ENCODE measurements around the gene PHEX.
A peak's percentile ranks its signal among the peaks of the same experiment; 100 is the strongest.

The PHEX gene

DNA sequence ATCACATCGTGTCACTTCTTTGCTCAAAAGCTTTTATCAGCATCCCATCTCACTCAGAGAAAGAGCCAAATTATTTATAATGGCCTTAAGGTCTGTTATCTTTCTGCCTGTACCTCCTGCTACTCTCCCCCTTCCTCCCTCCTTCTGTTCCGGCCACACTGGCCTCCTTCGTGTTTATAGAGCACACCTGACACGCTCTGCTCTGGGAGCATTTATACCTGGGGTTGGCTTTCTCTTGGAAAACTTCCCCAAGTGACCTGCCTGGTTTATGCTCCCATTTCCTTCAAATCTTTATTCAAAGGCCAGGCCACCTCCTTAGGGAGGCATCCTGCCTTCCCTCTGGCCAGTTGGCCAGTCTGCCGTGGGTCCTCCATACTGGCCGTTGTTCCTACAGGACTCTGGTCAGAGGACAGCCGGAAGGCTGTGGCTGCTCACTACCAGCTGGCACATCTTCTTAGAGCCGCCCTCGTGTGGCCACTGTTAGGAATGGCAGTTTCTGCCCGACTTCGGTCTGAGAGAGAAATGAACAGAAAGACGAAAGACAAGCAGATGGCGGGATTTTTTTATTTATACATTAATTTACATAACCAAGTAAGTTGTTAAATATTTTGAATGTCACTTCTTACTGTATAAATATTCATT, 160.4 kb downstream of the PHEX start:
- H3K4me3 Mint-ChIP-seq, result peak overlapping the region; percentile 58 to 75
- H3K9me3 Mint-ChIP-seq, result no peaks in the 10 kb centered on the region
- no peak for ATAC-seq
- H3K27me3 Mint-ChIP-seq, result no peaks in the 10 kb centered on the region
- peak overlapping the region; percentile 85 to 89 for H3K27ac Mint-ChIP-seq
- DNase-seq, result peak; percentile 36 to 54
- H3K4me1 Mint-ChIP-seq, result peaks cover 18% of the 10 kb centered on the region

DNA sequence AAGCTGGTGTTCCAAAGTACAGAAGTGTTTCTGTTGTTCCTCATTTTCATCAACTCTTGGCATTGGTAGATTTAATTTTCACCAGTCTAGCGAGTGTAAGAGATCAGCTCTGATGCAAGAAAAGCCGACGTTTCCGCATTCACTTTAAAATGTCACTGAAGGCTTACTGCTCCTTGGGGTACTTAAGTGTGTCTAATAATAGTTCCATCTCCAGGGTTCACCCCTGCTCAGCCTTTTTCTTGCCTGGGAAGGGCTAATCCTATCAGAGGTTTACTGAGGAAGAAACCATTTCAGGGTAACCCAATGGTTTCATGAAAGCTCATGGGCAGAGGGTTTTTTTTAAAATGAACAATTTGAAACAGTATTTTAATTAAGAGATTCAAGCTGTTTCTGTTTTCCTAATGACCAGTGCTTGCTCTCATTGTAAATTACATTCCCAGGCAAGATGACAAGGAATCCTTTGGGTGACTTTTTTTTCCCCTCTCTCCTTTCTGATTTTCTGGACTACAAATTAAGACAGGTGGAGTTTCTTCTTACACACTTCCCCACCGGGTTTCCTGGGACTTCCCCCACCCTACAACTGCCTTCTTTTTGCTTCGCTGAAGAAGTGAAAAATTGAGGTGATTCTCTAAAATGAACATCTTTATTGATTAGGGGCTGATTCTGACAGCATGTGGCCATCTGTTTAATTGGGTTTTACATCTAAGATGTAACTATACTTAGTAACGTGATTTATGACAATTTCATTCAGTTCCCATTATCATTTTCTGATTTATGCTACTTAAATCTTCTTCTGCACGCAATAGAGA, 161.9 kb downstream of the PHEX start:
- Mint-ChIP-seq H3K27ac (no peak overlapping the region), H3K27me3 (no peaks in the 10 kb centered on the region), H3K4me3 (no peak overlapping the region), H3K9me3 (no peaks in the 10 kb centered on the region), H3K4me1 (peaks cover 18% of the 10 kb centered on the region)
- no peak for ATAC-seq
- DNase-seq, result no peak

DNA sequence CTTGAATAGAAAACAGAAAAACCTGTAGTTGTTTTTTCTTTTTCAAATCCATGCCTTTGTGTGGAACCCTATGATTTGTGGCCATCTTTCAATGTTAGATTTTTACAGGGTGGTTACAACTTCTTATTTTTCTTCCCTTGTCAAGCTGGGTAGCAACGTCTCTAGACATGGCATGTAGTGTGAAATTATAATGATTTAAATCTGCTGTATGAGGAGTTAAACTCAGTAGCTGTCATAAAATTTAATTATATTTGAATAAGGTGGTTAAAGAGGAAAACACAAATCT, 162.5 kb downstream of the PHEX start:
- ATAC-seq (no peak), DNase-seq (no peak)
- no peaks in the 10 kb centered on the region for H3K27me3 Mint-ChIP-seq
- H3K4me3 Mint-ChIP-seq, result no peak overlapping the region
- H3K4me1 Mint-ChIP-seq, result peaks cover 18% of the 10 kb centered on the region
- no peak overlapping the region for H3K27ac Mint-ChIP-seq
- no peaks in the 10 kb centered on the region for H3K9me3 Mint-ChIP-seq

DNA sequence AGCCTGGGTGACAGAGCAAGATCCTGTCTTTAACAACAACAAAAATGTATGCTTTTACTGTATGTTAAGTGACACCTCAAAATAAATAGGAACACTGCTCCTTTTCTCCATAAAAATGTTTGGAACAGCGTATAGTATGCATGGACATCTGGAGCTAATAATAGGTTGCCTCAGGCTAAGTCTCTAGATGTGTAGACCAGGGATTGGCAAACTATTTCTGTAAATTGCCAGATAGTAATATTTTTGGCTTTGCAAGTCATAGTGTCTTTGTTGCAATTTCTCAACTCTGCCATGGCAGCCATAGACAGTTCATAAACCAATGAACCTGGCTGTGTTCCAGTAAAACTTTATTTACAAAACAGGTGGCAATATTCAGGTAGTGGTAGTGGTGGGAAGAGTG, 164.0 kb downstream of the PHEX start:
- peaks cover 18% of the 10 kb centered on the region for H3K4me1 Mint-ChIP-seq

DNA sequence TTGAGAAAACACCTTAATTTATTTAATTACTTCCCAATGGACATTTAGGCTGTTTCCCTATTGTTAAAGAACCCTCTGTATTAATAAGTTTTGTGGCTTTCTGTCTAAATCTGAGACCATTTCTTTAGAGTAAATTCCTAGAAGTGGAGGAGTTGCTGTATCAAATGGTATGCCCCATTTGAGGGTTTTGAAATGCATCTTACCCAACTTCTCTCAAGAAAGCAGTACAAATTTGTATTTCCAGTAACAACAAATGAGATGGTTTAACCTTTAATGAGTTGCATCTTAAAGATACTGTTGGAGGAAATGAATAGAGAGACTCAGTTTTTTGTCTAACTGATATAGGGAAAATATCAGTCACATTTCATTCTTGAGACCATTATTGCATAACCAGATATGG, 170.1 kb downstream of the PHEX start:
- Mint-ChIP-seq H3K9me3 (no peaks in the 10 kb centered on the region), H3K27ac (no peak overlapping the region), H3K27me3 (no peaks in the 10 kb centered on the region), H3K4me3 (no peak overlapping the region), H3K4me1 (peaks cover 2% of the 10 kb centered on the region)
- DNase-seq (no peak), ATAC-seq (no peak)

More for the DNA sequence above, 164.0 kb downstream of the PHEX start:
- Mint-ChIP-seq H3K9me3 (no peaks in the 10 kb centered on the region), H3K4me3 (no peak overlapping the region), H3K27ac (no peak overlapping the region), H3K27me3 (no peaks in the 10 kb centered on the region)
- DNase-seq, result no peak
- no peak for ATAC-seq

DNA sequence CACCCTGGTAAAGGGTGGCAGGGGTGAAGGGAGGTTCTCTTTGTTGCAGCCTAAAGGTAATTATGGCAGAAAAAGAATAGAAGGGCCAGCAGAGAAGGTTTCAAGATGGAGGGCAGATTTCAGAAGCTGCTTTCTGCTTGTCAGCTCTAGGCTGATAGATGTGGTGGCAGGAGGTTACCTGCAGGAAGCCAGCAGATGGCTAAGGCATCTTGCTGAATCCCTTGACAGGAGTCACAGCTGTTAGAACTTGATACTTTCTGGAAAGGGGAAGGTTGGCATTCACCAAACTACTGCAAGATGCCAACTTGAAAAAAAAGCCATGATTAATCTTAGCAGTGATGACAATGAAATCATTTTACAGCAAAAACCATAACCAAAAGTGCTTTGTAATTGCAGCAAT, 171.1 kb downstream of the PHEX start:
- Mint-ChIP-seq H3K4me1 (no peaks in the 10 kb centered on the region), H3K4me3 (no peak overlapping the region), H3K27me3 (no peaks in the 10 kb centered on the region), H3K27ac (no peak overlapping the region), H3K9me3 (no peaks in the 10 kb centered on the region)
- ATAC-seq (no peak), DNase-seq (no peak)

DNA sequence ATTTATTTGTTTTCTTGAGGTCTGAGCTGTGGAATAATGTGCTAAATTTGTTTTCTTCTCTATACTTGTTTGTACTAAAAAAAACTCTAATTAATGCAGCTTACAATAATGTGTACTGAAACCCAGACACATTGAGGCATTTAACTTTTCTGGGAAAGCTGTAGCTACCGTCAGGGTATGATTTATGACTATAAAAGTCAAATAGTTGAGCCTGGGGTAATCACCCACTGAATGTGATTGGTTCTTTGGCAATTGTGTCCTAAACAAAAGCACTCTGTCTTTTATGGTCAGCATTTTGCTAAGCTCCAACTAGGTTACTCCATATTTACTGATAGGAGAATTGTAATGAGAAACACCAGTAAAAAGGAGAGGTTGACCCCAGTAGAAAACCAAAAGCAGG, 174.7 kb downstream of the PHEX start:
- no peaks in the 10 kb centered on the region for H3K27me3 Mint-ChIP-seq
- H3K9me3 Mint-ChIP-seq, result no peaks in the 10 kb centered on the region
- H3K4me3 Mint-ChIP-seq, result no peak overlapping the region
- no peaks in the 10 kb centered on the region for H3K4me1 Mint-ChIP-seq
- ATAC-seq (no peak), DNase-seq (no peak)
- H3K27ac Mint-ChIP-seq, result no peak overlapping the region

DNA sequence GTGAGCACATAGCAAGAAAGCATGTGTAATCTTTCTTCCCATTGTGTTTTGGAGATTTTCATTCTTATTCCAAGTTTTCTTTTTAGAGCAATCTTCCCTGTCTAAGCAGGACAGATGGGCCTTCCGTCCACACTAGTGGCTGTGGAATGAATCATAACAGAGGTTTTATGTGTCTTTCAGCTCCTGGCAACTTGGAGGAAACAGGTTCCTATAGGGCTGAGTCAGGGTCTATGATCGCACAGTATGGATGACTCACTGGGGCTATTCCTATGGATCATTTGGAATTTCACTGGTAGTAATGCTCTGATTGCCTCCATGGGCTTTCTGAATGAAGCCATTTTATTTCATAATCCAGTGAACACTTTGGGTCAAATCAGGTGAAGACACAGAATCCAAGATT, 188.8 kb downstream of the PHEX start:
- H3K4me3 Mint-ChIP-seq, result no peak overlapping the region
- ATAC-seq (no peak), DNase-seq (no peak)
- no peak overlapping the region for H3K27ac Mint-ChIP-seq
- H3K9me3 Mint-ChIP-seq, result no peaks in the 10 kb centered on the region
- no peaks in the 10 kb centered on the region for H3K4me1 Mint-ChIP-seq
- H3K27me3 Mint-ChIP-seq, result no peaks in the 10 kb centered on the region

DNA sequence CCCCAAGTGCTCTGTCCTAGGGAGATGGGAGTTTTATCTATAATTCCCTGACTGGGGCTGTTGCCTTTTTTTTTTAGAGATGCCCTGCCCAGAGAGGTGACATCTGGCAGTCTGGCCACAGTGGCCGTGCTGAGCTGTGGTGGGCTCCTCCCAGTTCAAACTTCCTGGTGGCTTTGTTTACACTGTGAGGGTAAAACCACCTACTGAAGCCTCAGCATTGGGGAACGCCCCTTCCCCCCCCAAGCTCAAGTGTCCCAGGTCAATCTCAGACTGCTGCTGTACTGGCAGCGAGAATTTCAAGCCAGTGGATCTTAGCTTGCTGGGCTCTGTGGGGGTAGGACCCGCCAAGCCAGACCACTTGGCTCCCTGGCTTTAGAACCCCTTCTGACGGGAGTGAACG, 202.3 kb downstream of the PHEX start:
- Mint-ChIP-seq H3K27ac (no peak overlapping the region), H3K4me3 (no peak overlapping the region), H3K27me3 (no peaks in the 10 kb centered on the region), H3K4me1 (no peaks in the 10 kb centered on the region), H3K9me3 (no peaks in the 10 kb centered on the region)
- no peak for DNase-seq
- no peak for ATAC-seq

DNA sequence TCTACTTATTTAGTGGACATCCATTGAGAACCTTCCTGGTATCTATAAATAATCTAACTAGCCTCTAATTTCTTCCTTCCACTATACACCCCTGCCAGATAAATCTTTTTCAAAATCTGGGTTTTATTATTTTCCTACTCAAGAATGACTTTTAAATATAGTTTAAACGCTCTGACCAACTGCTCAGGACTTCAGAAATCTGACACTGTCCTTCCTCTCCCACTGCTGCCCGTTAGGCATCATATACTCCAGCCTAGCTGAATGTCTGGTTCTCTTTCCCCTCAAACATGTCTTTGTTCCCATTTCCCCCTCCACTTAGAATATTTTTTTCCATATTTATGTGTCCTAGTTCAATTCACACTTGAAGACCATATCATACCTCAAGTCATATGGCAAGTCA, 205.4 kb downstream of the PHEX start:
- DNase-seq, result no peak
- ATAC-seq, result no peak
- H3K4me3 Mint-ChIP-seq, result no peak overlapping the region
- H3K27ac Mint-ChIP-seq, result peak overlapping the region in 1 of 2 donors; percentile 84
- H3K4me1 Mint-ChIP-seq, result no peaks in the 10 kb centered on the region
- H3K27me3 Mint-ChIP-seq, result no peaks in the 10 kb centered on the region
- no peaks in the 10 kb centered on the region for H3K9me3 Mint-ChIP-seq

DNA sequence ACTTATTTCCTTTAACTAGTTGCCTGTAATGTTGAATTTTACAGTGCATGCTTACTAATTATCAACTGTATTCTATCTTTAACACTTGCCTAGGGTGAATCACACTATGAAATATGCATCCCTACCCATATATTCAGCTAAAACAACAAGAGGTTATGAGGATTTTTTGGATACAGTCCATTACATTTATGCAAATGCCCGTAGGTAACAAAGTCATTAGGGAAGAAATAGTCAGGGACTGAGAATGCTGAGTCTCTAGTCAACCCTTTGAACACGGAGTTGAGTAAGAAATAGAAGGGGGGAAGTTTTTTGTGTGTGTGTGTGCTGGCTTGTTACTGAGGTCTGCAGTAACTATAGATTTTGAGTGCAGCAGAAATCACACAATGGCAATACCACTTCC, 214.5 kb downstream of the PHEX start:
- Mint-ChIP-seq H3K27me3 (no peaks in the 10 kb centered on the region), H3K4me1 (no peaks in the 10 kb centered on the region), H3K4me3 (no peak overlapping the region), H3K9me3 (no peaks in the 10 kb centered on the region), H3K27ac (no peak overlapping the region)
- DNase-seq, result no peak
- ATAC-seq, result no peak

DNA sequence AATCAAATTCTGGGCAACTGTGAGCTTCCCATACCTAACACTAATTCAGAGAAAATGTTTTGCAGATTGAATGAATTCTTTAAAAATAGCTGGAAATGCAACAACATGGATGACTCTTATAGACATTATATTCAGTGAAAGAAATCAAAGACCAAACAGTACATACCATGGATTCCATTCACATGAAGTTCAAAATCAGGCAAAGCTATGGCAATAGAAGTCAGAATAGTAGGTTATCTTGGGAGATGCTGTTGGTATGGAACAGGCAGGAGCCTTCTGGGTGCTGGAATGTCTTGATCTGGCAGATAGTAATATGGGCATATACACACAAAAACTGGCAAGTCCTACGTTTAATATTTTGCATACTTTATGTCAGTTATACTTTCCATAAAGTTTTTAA, 215.0 kb downstream of the PHEX start:
- no peaks in the 10 kb centered on the region for H3K27me3 Mint-ChIP-seq
- H3K4me1 Mint-ChIP-seq, result no peaks in the 10 kb centered on the region
- DNase-seq (no peak), ATAC-seq (no peak)
- no peak overlapping the region for H3K27ac Mint-ChIP-seq
- no peaks in the 10 kb centered on the region for H3K9me3 Mint-ChIP-seq
- H3K4me3 Mint-ChIP-seq, result no peak overlapping the region

DNA sequence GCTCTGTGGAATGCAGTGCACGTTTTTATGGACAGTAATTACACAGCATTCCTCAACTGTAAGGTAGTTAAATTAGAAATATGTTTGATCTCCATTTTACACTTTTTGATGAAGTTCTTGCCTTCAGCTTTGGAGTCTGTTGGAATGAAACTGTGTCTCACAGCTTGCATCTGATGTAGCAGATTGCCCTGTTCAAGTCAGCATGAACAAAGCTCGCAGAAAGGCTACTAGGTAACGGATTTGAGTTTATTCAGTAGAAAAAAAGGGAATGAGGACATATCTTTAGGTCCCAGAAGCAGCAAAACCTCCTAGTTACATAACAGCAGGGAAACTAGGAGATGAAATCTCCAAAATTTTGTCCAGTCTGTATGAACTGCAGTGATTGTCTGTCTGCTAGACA, 216.3 kb downstream of the PHEX start:
- Mint-ChIP-seq H3K4me1 (no peaks in the 10 kb centered on the region), H3K4me3 (no peak overlapping the region), H3K27ac (no peak overlapping the region), H3K9me3 (no peaks in the 10 kb centered on the region), H3K27me3 (no peaks in the 10 kb centered on the region)
- DNase-seq, result no peak
- ATAC-seq, result no peak

DNA sequence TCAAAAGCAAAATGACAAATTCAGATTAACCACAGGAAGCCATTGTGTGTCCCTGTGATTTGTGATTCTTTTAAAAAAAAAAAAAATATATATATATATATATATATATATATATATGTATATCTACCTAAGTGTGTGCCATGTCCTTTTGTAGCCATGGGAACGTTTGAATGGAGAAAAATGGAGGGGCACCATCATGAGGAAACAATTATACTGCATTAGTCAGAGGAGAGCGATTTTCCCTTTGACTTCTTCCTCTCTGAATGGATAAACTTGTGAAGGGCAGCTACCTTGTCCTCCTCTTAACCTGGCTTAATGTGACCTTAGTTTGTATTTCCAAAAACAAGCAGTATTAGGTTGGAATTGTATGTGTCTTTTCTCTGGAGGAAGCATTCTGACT, 217.2 kb downstream of the PHEX start:
- no peaks in the 10 kb centered on the region for H3K9me3 Mint-ChIP-seq
- no peak overlapping the region for H3K4me3 Mint-ChIP-seq
- DNase-seq (no peak), ATAC-seq (no peak)
- H3K27me3 Mint-ChIP-seq, result no peaks in the 10 kb centered on the region
- H3K4me1 Mint-ChIP-seq, result no peaks in the 10 kb centered on the region
- H3K27ac Mint-ChIP-seq, result no peak overlapping the region

DNA sequence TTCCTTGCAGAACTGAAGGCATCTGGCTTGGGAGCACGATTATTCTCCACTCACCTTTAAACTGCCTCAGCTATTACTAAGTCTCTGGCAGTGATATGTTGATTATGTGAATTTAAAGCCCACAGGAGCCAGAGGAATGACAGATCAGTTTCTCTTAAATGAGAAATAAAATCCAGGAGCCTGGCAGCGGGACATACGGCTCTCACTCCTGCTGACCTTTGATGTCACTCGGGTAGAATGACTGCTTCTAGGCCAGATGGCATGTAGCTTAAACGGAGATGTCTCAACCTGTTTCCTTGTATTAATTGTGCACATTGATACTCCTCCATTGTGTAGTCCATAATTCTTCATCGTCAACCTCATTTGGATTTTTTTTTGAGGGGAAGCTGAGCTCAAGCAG, 236.6 kb downstream of the PHEX start:
- no peaks in the 10 kb centered on the region for H3K9me3 Mint-ChIP-seq
- no peak overlapping the region for H3K27ac Mint-ChIP-seq
- DNase-seq, result no peak
- H3K4me3 Mint-ChIP-seq, result no peak overlapping the region
- H3K27me3 Mint-ChIP-seq, result no peaks in the 10 kb centered on the region
- ATAC-seq, result no peak
- no peaks in the 10 kb centered on the region for H3K4me1 Mint-ChIP-seq

DNA sequence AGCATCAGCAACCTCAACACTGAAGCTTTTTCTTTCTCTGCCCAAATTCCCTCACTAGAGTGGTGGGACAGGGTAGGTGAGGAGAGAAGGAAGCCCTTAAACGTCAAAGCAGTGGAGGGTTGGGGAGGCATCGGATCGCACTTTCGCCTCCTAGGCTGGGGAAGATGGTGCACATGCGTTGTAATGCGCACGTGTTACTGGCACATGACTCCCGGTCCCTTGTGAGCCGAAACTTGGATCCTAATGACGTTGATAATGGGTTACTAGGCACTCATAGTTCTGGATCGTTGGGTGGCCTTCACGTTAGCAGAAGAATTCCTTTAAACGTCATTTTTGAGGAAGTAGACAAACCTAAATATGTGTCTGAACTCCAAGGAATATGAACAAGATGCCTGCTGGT, 240.5 kb downstream of the PHEX start, which contains the start of gene CBLL2:
TSS of gene CBLL2 (plus strand) at position 301 of the 400 bp plus-strand sequence. CDS start at position 380, 79 bp downstream.
- Mint-ChIP-seq H3K27ac (no peak within 1 kb of the TSS), H3K9me3 (no peaks in the 10 kb centered on the region), H3K4me3 (no peak within 1 kb of the TSS), H3K4me1 (no peaks in the 10 kb centered on the region), H3K27me3 (peaks cover 5% of the 10 kb centered on the region)
- no peak for DNase-seq
- no peak for ATAC-seq
